H1 (cell line): ENCODE results near the gene C1QA. TPM values are rescaled to one million over a fixed set of nuclear protein-coding genes. Genes with fewer than 3 reads are reported as not detected.

Experiments used
- CTCF ChIA-PET: fragments of 300-600 bp; sonication (Branson Sonifier 250); formaldehyde crosslinking; loops from one replicate; lab custom pipeline; 2021; ENCODE audit not compliant: partially characterized antibody; lab: Charles Lee
- POLR2A ChIA-PET: fragments of 300-600 bp; sonication (Branson Sonifier 250); formaldehyde crosslinking; loops from one replicate; lab custom pipeline; 2021; ENCODE audit warnings: inconsistent platforms; ENCODE audit not compliant: partially characterized antibody; lab: Charles Lee
- DNase-seq, 2 experiments: peaks; one replicate each; pipeline versions ENCODE4 v3.0.0 to v3.0.0-alpha.2; 2010 to 2022; ENCODE audit warnings: low spot score in 2 of 2, low read depth in 1 of 2, mixed read lengths in 1 of 2
- FAIRE-seq: peaks from 2 replicates; lab custom pipeline; 2011; peaks lifted over from hg19 to GRCh38; lab: Jason Lieb, UNC
- H2AFZ ChIP-seq: 2 replicates; pipeline ENCODE4 v1.8.1; 2012; ENCODE audit warnings: low read length, inconsistent platforms
- H2AK5ac ChIP-seq: 2 replicates; pipeline ENCODE4 v1.6.1; 2013; ENCODE audit warnings: low read depth, low read length
- H2BK120ac ChIP-seq: replicated peaks from 2 replicates; pipeline ENCODE3; 2013; ENCODE audit warnings: low read depth, low read length, inconsistent platforms
- H2BK12ac ChIP-seq: 2 replicates; pipeline ENCODE4 v1.6.1; 2013; ENCODE audit warnings: low read depth, low read length
- H2BK15ac ChIP-seq: 2 replicates; pipeline ENCODE4 v1.6.1; 2013; ENCODE audit warnings: low read length
- H2BK20ac ChIP-seq: 2 replicates; pipeline ENCODE4 v1.6.1; 2013; ENCODE audit warnings: low read length
- H2BK5ac ChIP-seq: 2 replicates; pipeline ENCODE4 v1.6.1; 2013; ENCODE audit warnings: low read depth, low read length
- H3K14ac ChIP-seq: 2 replicates; pipeline ENCODE4 v1.6.1; 2013; ENCODE audit warnings: inconsistent platforms; ENCODE audit not compliant: insufficient read length
- H3K18ac ChIP-seq: 2 replicates; pipeline ENCODE4 v1.6.1; 2013; ENCODE audit warnings: low read length; ENCODE audit errors: extremely low read depth
- H3K23ac ChIP-seq: 2 replicates; pipeline ENCODE4 v1.6.1; 2013; ENCODE audit warnings: inconsistent platforms; ENCODE audit not compliant: insufficient read length
- H3K23me2 ChIP-seq: 2 replicates; pipeline ENCODE4 v1.6.1; 2013; ENCODE audit warnings: low read depth, low read length
- H3K27ac ChIP-seq: 2 replicates; pipeline ENCODE4 v1.6.1; 2011; ENCODE audit warnings: low read depth, low read length, inconsistent platforms
- H3K27me3 ChIP-seq, 4 experiments: replicated peaks in 1 of 4; 1 replicate in 1 of 4; 2 replicates in 3 of 4; pipeline versions ENCODE4 v1.6.1 to v1.8.1; 2011 to 2013; ENCODE audit warnings: low read length in 3 of 4, mild to moderate bottlenecking in 3 of 4, inconsistent platforms in 2 of 4, mixed read lengths in 2 of 4, moderate library complexity in 1 of 4; ENCODE audit not compliant: control insufficient read depth in 3 of 4, insufficient read depth in 3 of 4; ENCODE audit errors: extremely low read depth in 1 of 4
- H3K36me3 ChIP-seq, 4 experiments: 2 replicates each; pipeline versions ENCODE4 v1.6.1 to v1.8.1; 2011 to 2013; ENCODE audit warnings: mild to moderate bottlenecking in 4 of 4, low read length in 3 of 4, moderate library complexity in 2 of 4, control low read depth in 1 of 4, inconsistent platforms in 1 of 4; ENCODE audit not compliant: insufficient read depth in 4 of 4, control insufficient read depth in 2 of 4
- H3K4ac ChIP-seq: replicated peaks from 2 replicates; pipeline ENCODE3; 2013; ENCODE audit warnings: low read length, low read depth, mixed read lengths, inconsistent platforms; ENCODE audit not compliant: insufficient read length
- H3K4me1 ChIP-seq, 4 experiments: replicated peaks in 1 of 4; 1 replicate in 1 of 4; 2 replicates in 3 of 4; pipeline versions ENCODE4 v1.6.1 to v1.8.1; 2011 to 2013; ENCODE audit warnings: low read length in 3 of 4, inconsistent platforms in 2 of 4, mixed read lengths in 1 of 4; ENCODE audit not compliant: insufficient read depth in 4 of 4, control insufficient read depth in 3 of 4
- H3K4me2 ChIP-seq, 2 experiments: 2 replicates each; pipeline versions ENCODE4 v1.6.1 to v1.8.1; 2011 to 2013; ENCODE audit warnings: low read depth in 2 of 2, low read length in 2 of 2, control low read depth in 1 of 2, inconsistent platforms in 1 of 2, mild to moderate bottlenecking in 1 of 2; ENCODE audit not compliant: insufficient read depth in 1 of 2
- H3K4me3 ChIP-seq, 4 experiments: fragments of 200-600, 300-600 bp in 1 of 4; sonication (generic), shearing (Covaris generic), sonication (Bioruptor Twin) in 1 of 4; 2 replicates each; pipeline versions ENCODE4 v1.5.1 to v1.8.1; 2011 to 2016; ENCODE audit warnings: low read length in 4 of 4, low read depth in 3 of 4, control low read depth in 2 of 4, inconsistent platforms in 2 of 4, mild to moderate bottlenecking in 2 of 4, mixed read lengths in 1 of 4, moderate library complexity in 1 of 4; ENCODE audit not compliant: insufficient read depth in 2 of 4; ENCODE audit errors: extremely low read depth in 1 of 4
- H3K56ac ChIP-seq: replicated peaks from 2 replicates; pipeline ENCODE3; 2013; ENCODE audit warnings: low read depth, mild to moderate bottlenecking, mixed read lengths, low read length, inconsistent platforms; ENCODE audit not compliant: insufficient read length
- H3K79me1 ChIP-seq: 2 replicates; pipeline ENCODE4 v1.6.1; 2013; ENCODE audit warnings: low read depth, low read length, control low read depth
- H3K79me2 ChIP-seq, 2 experiments: 2 replicates each; pipeline versions ENCODE4 v1.6.1 to v1.8.1; 2012 to 2013; ENCODE audit warnings: low read length in 2 of 2, mild to moderate bottlenecking in 2 of 2, inconsistent platforms in 1 of 2; ENCODE audit not compliant: insufficient read depth in 2 of 2, control insufficient read depth in 1 of 2
- H3K9ac ChIP-seq, 4 experiments: replicated peaks in 1 of 4; 1 replicate in 1 of 4; 2 replicates in 3 of 4; pipeline versions ENCODE4 v1.6.1 to v1.8.1; 2011 to 2013; ENCODE audit warnings: low read depth in 3 of 4, low read length in 3 of 4, control low read depth in 2 of 4, mild to moderate bottlenecking in 2 of 4, moderate library complexity in 2 of 4, inconsistent platforms in 1 of 4; ENCODE audit errors: extremely low read depth in 1 of 4
- H3K9me3 ChIP-seq, 2 experiments: 2 replicates each; pipeline versions ENCODE4 v1.6.1 to v1.8.1; 2012 to 2013; ENCODE audit warnings: mild to moderate bottlenecking in 2 of 2, moderate library complexity in 2 of 2, control low read depth in 1 of 2, inconsistent platforms in 1 of 2, low read depth in 1 of 2, low read length in 1 of 2, mixed read lengths in 1 of 2; ENCODE audit not compliant: insufficient read depth in 2 of 2
- H4K20me1 ChIP-seq, 2 experiments: replicated peaks in 1 of 2; 2 replicates each; pipeline versions ENCODE3 to v1.8.1; 2011 to 2013; ENCODE audit warnings: inconsistent platforms in 2 of 2, low read length in 2 of 2, mild to moderate bottlenecking in 1 of 2; ENCODE audit not compliant: insufficient read depth in 2 of 2, control insufficient read depth in 1 of 2
- H4K5ac ChIP-seq: 2 replicates; pipeline ENCODE4 v1.6.1; 2013; ENCODE audit warnings: low read length, low read depth, mixed read lengths, inconsistent platforms; ENCODE audit not compliant: insufficient read length
- H4K8ac ChIP-seq: 2 replicates; pipeline ENCODE4 v1.8.0; 2013; ENCODE audit warnings: mild to moderate bottlenecking, moderate library complexity, low read length, inconsistent platforms; ENCODE audit not compliant: insufficient read depth; ENCODE audit errors: extremely low read depth
- H4K91ac ChIP-seq: replicated peaks from 2 replicates; pipeline ENCODE3; 2013; ENCODE audit warnings: low read length, mixed read lengths, inconsistent platforms; ENCODE audit not compliant: insufficient read length
- CHD2 ChIP-seq: IDR thresholded peaks from 2 replicates; pipeline ENCODE4 v1.6.1; 2012; ENCODE audit warnings: low read length, improper control_type of control experiment
- EP300 ChIP-seq, 2 experiments: IDR thresholded peaks; 1 replicate in 1 of 2; 2 replicates in 1 of 2; pipeline ENCODE4 v1.6.1; 2011 to 2012; ENCODE audit warnings: low read depth in 2 of 2, low read length in 2 of 2, mild to moderate bottlenecking in 2 of 2, borderline replicate concordance in 1 of 2, inconsistent platforms in 1 of 2, moderate library complexity in 1 of 2
- JUND ChIP-seq: IDR thresholded peaks from 2 replicates; pipeline ENCODE4 v1.6.1; 2011; ENCODE audit warnings: mild to moderate bottlenecking, improper control_type of control experiment, low read length
- RFX5 ChIP-seq: IDR thresholded peaks from 2 replicates; pipeline ENCODE4 v1.6.1; 2011; ENCODE audit warnings: low read depth, low read length, improper control_type of control experiment, borderline replicate concordance
- WGBS, 2 experiments: shearing (Covaris generic) in 1 of 2; methylation state at CpG; one replicate each; pipeline versions ENCODE4 v1.1.6 to v1.1.7; 2013 to 2015; ENCODE audit warnings: low lambda C conversion rate in 2 of 2, mixed read lengths in 2 of 2, inconsistent platforms in 1 of 2, low coverage in 1 of 2, missing lambda C conversion rate in 1 of 2; ENCODE audit not compliant: insufficient replicate concordance in 2 of 2, insufficient coverage in 1 of 2, insufficient read length in 1 of 2; ENCODE audit errors: extremely low coverage in 1 of 2, missing lambda C conversion rate in 1 of 2; 5-methylcytosine and 5-hydroxymethylcytosine counted together
- polyA plus RNA-seq, 7 experiments: library from polyadenylated mRNA; depleted of rRNA in 3 of 7; stranded (reverse) in 5 of 7; unstranded in 2 of 7; fragments of >200 nt in 5 of 7; fragments of 200-250 nt in 2 of 7; gene quantifications; 1 replicate in 5 of 7; 2 replicates in 1 of 7; 4 replicates in 1 of 7; pipeline versions ENCODE4 v1.2.1 to v1.2.3, GENCODE V29; 2011 to 2013; ENCODE audit warnings: missing spikeins in 2 of 7, mixed read lengths in 2 of 7
- total RNA-seq: library from RNA; stranded (reverse); fragmentation: NEBNext Ultra II Directional; extraction: Animal tissue kit (Norgen Biotek cat#: 25700); gene quantifications from 2 replicates; pipeline ENCODE4 v1.2.1, GENCODE V29; 2021

The C1QA gene
- total and polyA plus RNA-seq, 2 of the 8 experiments (the other 6 are each of a cell fraction or from before 2014, with no cell fraction given) = not detected

DNA sequence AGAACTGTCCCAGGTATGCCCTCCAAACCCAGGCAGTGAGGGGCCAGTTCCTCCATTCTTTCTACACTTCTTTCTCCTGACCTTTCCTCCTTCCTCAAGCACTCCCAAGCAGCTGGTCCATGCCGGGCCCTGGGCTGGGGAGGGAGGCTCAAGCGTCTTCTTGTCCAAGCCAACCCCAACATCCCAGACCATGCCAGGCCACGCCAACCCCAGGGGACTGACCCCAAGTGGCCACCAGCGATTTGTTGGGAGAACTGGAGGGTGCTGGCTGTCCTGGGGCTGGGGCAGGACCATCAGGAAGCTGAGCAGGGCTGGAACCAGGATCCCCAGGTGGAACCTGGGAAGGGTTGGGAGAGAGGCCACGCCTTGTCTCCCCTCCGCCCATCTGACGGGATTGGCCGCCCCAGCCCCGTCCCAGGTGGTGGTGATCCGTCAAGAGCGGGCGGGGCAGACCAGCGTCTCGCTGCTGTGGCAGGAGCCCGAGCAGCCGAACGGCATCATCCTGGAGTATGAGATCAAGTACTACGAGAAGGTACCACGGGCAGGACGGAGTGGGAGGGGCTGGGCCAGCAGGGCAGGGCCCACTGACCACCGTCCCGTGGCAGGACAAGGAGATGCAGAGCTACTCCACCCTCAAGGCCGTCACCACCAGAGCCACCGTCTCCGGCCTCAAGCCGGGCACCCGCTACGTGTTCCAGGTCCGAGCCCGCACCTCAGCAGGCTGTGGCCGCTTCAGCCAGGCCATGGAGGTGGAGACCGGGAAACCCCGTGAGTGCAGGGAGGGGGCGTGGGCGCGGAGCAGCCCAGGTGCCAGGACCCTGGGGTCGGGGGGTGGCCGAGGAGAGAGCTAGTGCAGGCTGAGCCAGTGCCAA lies 43.3 kb upstream of the C1QA start:
- H3K27me3 ChIP-seq = no peaks in the 10 kb centered on the region
- peaks cover 3% of the 10 kb centered on the region; the same call in 1 of the 2 replicates for H3K23me2 ChIP-seq
- peak overlapping the region; percentile 53 for H3K4ac ChIP-seq
- 64% methylated on average over 35 of the region's 38 CpGs; no CpG with 5 or more reads in 1 of the 2 experiments for WGBS, 2 experiments
- H2BK15ac ChIP-seq = peak overlapping the region; percentile 46; the same call in 1 of the 2 replicates
- H4K20me1 ChIP-seq = no peaks in the 10 kb centered on the region
- FAIRE-seq (no peak), DNase-seq (peak in 1 of 2 experiments; percentile 76)
- peak overlapping the region; percentile 66; the same call in 1 of the 2 replicates for H2BK5ac ChIP-seq
- peak overlapping the region; percentile 49; the same call in 1 of the 2 replicates for H2AFZ ChIP-seq
- no peak overlapping the region; a peak in 1 of 7 replicates for H3K9ac ChIP-seq
- peak; percentile 41; the same call in 1 of the 2 replicates for TF ChIP-seq JUND
- TF ChIP-seq CHD2 = no peak
- 0 out of 3 replicates have a peak, but pooled peaks of 1 of the 2 experiments have one; percentile 28 for TF ChIP-seq EP300 (IDR thresholded peaks at IDR 0.05; ENCODE audit: borderline replicate concordance in 1 of 2, low read depth in 2 of 2, low read length in 2 of 2)
- TF ChIP-seq RFX5 = no peak
- H4K8ac ChIP-seq = peak overlapping the region; percentile 73
- no peak overlapping the region for H3K23ac ChIP-seq
- H4K5ac ChIP-seq = peak overlapping the region; percentile 15
- H3K14ac ChIP-seq = no peak overlapping the region
- no peak overlapping the region for H2BK20ac ChIP-seq
- peak overlapping the region in 1 of 4 experiments; percentile 41; a peak in 3 of 8 replicates for H3K4me3 ChIP-seq
- no peak overlapping the region for H2AK5ac ChIP-seq
- H2BK12ac ChIP-seq = peak overlapping the region; percentile 30; the same call in 1 of the 2 replicates
- no peaks in the 10 kb centered on the region for H3K79me1 ChIP-seq
- H3K9me3 ChIP-seq = no peaks in the 10 kb centered on the region
- H4K91ac ChIP-seq = peak overlapping the region; percentile 73
- POLR2A ChIA-PET = interaction anchor here (0.7 to 1.0 kb wide), 2 partner anchors 9 to 49 kb away, joined by 4 read pairs; no protein-coding TSS in a partner anchor
- no peaks in the 10 kb centered on the region for H3K79me2 ChIP-seq
- peak overlapping the region; percentile 37 to 58; a peak in 3 of 4 replicates for H3K4me2 ChIP-seq
- no peak overlapping the region for H3K56ac ChIP-seq
- CTCF ChIA-PET = interaction anchor here (1.0 to 1.3 kb wide), 3 partner anchors 41 to 65 kb away, joined by 3 to 5 read pairs (median 4); no protein-coding TSS in a partner anchor
- peaks cover 0 to 10% (median 2%) of the 10 kb centered on the region in 4 experiments; a peak in 3 of 7 replicates for H3K4me1 ChIP-seq
- H3K18ac ChIP-seq = peak overlapping the region; percentile 71
- no peaks in the 10 kb centered on the region for H3K36me3 ChIP-seq
- H3K27ac ChIP-seq = no peak overlapping the region
- no peak overlapping the region for H2BK120ac ChIP-seq
